Dermis blood vessel endothelial cell (primary cell): Measurements from ENCODE around the gene MLEC. TPM values are rescaled to one million over a fixed set of nuclear protein-coding genes. Genes with fewer than 3 reads are reported as not detected.
"Not testable (repeated sequence)": the region's sequence is repeated elsewhere in the genome, so short reads cannot be mapped to it uniquely, and the experiment has no call there.

ENCODE experiments used
- DNase-seq: peaks from one replicate; pipeline ENCODE4 v3.0.0; 2010
- total RNA-seq: library from RNA; depleted of rRNA; stranded (reverse); fragments of >200 nt; gene quantifications from 2 replicates; pipeline ENCODE4 v1.2.3, GENCODE V29; 2014

The MLEC gene
- total RNA-seq, 1 donor from 2014 or later = 46.5 TPM

DNA sequence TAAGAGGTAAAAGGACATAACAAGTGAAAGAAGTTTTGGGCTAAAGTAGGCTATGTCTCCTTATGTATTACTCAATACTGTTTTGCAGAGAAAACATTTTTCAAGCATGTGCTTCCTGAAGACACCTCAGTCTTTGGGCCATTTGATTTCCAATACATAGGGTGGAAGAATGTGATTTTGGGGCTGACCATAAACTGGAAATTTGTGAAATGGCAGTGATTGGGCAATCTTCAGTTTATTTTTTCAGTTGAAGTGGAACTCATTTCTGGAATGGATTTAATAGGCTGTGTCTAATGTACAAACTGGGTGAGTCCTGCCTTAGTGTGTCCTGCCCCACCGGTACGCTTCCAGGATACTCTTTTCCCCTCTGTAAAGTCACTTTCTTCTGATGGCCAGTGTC is 35.8 kb downstream of the MLEC start:
- no peak for DNase-seq

DNA sequence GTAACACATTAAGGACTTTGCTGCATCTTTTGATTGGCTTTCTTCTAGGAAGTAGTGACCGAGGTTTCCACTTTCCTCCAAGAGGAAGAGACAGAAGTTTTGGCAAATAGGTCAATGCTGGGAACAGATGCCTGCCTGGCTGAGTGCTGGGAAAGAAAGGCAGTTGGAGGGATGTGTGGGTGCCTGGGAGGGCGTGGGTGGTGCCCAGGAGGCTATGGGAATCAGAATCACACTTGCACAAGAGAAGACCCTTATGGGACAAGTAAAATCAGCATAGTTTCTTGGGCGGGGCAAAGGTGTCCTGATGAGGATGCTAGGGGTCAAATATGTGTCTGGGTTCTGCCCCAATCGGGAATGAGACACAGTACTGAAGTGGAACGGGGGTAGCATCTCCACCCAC is 37.8 kb downstream of the MLEC start:
- no peak for DNase-seq

DNA sequence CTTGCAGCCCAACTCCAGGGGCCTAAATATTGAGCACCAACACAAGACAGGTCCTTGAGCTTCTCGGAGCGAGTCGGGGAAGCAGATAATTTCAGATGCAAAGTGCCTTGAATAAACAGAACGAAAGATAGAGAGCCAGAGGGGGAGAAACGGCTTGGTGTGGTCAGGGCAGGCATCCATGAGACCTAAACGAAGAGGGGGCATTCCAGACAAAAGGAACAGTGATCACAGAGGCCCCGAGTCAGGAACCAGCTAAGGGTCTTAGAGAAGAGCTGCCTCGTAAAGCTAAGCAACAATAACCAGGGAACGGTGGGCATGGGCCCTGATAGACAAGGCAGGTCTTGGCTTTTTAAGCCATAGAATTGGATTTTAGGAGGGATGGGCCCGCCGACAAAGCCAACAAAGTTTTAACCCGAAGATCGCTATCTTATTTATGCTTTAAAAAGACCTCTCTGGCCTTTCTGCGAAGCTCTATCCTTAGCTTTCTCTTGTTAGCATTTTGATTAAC is 38.3 kb downstream of the MLEC start:
- DNase-seq = no peak

DNA sequence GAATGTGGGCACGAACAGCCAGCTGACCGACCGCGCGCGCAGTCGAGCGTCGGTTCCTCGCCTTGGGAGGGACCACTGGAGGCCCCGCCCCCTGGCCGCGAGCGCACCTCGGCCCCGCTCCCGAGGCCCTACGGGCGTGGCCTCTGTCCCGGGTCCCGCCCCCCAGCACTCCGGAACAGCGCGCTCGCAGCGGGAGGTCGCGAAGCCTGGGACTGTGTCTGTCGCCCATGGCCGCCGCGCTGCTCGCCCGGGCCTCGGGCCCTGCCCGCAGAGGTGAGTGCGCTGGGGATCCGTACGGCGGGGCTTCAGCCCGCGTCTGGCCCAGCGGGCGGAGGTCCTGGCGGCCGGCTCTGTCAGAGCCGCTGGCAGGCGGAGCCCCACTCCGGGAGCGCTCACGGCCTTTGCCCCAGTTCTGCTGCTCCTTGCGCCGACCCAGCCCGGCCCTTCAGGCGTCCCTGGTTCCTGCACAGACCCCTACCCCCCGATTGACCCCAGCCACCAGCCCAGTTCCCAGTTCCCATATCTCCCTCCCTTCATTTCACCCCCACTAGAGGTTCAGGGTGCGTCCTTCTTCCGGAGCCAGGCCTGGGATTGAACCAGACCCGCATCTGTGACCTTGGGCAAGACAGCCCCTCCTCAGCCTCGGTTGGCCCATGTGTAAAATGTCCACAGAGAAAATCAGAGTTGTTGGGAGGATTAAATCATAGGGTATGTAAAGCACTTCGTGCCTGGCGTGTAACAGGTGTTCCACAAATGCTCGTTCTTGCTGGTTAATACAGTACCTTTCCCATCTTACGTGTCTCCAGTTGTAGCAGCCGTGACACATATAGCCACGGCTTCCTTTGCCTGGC is 38.9 kb downstream of the MLEC start, which contains the start of gene ACADS:
Gene ACADS (plus strand): TSS at position 168 of the 851 bp plus-strand sequence. CDS start 60 bp downstream, at position 228.
- peak; percentile 86 for DNase-seq

DNA sequence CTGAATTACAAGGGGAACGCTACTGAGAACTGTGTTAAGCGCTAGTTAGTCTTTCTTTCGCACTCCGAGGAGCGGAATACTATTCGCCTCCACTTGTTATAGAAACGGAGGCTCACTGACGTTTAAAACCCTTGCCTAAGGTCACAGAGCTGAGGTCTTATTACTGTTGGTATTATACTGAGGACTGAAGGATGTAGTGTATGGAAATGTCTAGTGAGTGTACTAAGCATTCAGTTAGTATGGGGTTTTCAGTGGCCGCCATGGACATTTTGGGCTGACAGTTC is 39.5 kb downstream of the MLEC start:
- no peak for DNase-seq

DNA sequence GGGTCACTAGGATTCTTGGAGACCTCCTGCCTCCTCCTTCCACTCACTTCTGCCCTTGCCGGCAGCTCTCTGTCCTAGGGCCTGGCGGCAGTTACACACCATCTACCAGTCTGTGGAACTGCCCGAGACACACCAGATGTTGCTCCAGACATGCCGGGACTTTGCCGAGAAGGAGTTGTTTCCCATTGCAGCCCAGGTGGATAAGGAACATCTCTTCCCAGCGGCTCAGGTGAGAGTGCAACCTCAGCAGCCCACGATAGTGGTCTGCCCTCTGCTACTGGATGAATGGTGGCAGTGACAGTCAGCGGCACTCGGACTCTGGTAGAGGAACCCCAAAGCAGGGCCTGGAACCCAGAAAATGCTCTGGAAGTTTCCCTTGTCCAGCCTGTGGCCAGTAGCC is 40.0 kb downstream of the MLEC start:
- DNase-seq = no peak

DNA sequence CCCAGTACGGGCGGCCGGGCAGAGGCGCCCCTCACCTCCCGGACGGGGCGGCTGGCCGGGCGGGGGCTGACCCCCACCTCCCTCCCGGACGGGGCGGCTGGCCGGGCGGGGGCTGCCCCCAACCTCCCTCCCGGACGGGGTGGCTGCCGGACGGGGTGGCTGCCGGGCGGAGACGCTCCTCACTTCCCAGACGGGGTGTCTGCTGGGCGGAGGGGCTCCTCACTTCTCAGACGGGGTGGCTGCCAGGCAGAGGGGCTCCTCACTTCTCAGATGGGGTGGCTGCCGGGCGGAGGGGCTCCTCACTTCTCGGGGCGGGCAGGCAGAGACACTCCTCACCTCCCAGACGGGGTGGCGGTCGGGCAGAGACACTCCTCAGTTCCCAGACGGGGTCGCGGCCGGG is 45.2 kb downstream of the MLEC start:
- DNase-seq = not testable (repeated sequence)

DNA sequence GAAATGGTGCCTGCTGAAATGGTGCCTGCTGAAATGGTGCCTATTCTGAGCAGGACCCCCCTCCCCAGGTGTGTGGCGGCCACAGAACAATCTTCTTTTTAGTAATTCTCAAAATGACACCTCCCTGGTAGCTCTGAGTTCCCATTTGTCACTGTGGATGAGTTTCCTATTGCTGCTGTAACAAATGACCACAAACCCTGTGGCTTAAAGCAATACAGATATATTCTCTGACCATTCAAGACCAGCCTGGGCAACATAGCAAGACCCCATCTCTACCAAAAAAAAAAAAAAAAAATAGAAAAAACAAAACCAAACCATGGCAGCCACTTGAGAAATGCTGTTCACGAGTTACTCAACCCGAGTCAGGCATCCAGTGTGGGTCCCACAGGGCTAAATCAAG is 46.6 kb downstream of the MLEC start:
- DNase-seq = no peak

DNA sequence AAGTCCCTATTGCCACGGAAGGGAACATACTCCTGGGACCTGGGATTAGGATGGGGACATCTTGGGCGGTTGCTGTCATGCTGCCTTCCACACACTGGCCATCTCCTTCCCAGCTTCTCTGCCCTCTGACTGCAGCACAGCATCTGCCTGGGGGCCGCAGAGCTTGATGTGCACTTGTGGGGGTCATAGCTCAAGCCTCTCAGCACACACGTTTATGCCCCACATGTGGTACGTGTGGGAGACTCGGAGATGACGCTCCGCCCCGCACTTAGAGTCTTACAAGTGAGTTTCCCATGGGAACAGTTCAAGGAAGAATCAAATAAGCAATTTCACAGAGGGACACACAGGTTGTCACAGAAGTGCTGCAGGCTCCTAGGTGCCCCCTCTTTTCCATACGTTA is 47.3 kb downstream of the MLEC start:
- no peak for DNase-seq

DNA sequence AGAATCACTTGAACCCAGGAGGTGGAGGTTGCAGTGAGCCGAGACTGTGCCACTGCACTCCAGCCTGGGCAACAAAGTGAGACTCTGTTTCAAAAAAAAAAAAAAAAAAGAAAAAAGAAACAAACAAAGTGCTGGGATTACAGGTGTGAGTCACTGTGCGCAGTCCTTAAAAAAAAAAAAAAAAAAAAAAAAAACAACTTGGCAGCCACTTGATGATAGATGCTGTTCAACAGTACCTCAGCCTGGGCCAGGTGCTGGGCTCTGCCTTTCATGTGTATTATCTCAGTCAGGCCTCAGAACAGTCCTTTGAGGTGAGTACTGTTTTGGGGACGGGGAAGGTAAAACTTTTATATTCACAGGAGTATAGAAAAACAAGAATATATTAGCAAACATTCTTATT is 48.2 kb downstream of the MLEC start:
- DNase-seq = no peak

DNA sequence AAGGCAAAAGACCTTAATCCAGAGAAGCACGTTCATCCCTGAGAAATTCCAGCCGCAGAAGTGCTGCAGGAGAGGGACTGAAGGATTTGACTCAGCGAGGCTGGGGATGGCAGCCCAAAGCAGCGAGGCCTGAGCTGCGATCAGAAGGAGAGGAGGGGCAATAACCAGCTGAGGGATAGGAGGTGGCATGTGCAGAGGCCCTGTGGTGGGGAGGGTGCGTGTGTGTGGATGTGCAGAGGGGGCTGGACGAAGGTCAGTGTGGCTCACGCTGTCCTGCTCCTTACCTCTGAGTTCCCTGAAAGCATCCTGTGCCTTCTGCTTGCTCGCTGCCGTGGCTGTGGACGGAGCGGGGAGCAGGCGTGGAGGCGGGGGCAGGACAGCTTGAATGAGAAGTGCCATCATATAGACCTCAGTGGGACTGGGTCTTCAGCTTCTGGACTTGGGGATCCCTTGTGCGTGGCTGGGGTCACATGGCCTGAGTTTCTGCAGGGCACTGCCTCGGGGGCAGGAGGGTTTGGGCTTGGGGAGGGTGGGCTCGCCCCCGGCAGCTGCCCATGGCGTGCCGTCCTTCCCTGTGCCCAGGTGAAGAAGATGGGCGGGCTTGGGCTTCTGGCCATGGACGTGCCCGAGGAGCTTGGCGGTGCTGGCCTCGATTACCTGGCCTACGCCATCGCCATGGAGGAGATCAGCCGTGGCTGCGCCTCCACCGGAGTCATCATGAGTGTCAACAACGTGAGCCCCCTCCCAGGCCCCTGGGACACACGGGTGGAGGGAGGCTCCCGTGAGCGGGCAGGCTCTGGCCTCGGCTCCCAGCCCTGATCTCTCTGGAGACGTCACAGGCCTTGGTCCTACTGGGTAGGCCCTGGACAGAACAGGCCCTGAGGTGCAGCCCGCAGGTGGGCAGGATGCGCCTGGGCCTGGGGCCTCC is 49.7 kb downstream of the MLEC start:
- DNase-seq = no peak

DNA sequence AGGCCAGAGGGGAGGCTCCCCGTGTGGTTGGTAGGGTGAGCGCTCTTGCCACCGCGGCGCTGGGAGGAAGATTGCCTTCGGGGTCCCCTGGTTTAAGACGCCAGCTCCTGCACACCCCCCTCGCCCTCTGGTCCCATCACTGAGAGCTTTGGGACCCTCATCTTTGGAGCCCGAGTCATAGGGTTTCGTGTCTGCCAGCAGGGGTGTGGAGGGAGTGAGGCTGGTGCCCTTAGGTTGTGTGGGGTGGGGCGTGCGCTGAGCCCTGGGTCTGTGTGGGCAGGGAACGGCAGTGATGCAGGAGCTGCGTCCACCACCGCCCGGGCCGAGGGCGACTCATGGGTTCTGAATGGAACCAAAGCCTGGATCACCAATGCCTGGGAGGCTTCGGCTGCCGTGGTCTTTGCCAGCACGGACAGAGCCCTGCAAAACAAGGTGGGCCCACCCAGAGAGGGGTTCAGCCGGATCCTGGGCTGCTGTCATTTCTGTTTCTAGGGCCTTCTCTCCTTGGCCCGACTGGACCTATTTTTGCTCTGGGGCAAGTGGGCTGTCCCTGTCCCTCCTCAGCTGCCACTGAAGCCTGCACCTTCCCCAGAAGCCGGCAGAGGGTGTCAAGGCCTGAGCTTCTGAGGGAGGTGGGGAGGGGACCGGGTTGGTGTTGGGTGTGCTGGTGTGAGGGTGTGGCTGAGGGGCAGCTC is 50.8 kb downstream of the MLEC start:
- DNase-seq = peak; percentile 41

DNA sequence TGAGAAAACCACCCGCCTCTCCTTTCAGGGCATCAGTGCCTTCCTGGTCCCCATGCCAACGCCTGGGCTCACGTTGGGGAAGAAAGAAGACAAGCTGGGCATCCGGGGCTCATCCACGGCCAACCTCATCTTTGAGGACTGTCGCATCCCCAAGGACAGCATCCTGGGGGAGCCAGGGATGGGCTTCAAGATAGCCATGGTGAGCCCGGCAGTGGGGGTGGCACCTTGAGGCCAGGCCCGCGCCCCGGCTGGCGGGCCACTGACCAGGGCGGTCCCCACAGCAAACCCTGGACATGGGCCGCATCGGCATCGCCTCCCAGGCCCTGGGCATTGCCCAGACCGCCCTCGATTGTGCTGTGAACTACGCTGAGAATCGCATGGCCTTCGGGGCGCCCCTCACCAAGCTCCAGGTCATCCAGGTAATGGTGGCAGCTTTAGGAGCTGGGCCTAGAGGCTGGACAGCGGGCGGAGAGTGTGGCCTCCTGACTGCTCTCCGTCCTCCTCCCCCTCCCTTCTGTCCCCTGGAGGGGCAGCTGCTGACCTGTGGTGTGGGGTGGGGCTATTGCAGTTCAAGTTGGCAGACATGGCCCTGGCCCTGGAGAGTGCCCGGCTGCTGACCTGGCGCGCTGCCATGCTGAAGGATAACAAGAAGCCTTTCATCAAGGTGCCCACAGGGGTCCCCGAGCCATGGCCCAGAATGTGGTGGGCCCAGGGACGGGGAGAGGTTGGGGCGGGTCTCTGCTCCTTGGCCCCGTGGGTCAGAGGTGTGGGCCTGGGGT is 51.5 kb downstream of the MLEC start:
- DNase-seq = no peak

DNA sequence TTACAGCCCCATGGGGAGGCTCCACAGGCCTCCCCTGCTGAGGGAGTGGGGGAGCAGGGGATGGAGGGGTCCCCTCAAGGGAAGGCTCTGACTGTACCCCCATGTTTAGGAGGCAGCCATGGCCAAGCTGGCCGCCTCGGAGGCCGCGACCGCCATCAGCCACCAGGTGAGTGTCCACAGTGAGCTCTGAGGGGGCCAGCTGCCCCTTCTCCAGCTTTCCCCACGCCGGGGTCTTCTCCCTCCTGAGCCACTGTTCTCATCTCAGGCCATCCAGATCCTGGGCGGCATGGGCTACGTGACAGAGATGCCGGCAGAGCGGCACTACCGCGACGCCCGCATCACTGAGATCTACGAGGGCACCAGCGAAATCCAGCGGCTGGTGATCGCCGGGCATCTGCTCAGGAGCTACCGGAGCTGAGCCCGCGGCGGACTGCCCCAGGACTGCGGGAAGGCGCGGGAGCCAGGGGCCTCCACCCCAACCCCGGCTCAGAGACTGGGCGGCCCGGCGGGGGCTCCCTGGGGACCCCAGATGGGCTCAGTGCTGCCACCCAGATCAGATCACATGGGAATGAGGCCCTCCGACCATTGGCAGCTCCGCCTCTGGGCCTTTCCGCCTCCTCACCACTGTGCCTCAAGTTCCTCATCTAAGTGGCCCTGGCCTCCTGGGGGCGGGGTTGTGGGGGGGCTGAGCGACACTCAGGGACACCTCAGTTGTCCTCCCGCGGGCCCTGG is 52.2 kb downstream of the MLEC start:
- DNase-seq = no peak

DNA sequence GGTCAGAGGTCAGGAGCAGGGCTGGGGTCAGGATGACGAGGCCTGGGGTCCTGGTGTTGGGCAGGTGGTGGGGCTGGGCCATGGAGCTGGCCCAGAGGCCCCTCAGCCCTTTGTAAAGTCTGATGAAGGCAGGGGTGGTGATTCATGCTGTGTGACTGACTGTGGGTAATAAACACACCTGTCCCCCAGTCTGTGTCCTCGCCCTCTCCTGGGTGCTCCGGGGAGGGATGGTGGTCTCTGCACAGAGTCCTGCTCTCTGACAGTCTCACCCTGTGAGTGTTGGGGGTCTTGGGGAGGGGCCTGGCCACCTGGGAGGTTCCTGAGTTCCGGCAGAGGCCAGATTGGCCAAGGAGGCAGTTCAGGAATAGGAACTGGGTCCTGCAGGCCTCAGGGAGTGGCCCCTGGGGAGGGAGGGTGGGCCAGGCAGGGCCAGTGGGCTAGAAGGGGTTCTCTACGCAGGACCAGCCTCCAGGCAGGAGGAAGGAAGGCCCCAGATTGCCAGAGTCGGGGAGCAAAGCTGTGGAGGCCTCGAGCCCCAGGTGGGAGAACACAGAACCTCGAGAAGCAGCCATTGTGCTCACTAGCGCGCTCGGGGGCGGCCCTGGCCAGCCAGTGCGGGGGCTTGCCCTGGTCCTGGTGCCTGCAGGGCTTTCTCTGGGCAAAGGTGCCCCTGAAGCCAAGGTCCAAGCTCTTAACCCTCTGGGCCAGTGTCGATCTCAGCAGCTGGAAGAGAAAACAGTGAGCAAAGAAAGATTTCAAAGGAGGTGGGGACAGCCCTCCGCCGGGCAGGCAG is 53.1 kb downstream of the MLEC start:
- DNase-seq = no peak

DNA sequence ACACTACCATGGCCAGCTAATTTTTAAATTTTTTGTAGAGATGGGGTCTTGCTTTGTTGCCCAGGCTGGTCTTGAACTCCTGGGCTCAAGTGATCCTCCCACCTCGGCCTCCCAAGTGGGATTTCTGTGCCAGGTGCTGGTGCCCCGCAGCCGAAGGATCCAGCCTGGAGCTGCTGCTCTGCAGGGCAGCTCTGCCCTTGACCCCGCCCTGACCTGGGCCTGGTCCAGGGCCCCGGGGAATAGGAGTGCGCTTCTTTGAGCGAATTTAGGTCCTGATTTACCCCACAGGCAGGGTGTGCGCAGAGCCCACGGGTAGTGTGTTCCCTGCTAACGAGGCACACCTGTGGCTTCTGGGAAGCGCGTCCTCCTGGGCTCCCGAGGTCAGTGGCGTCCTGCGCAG is 53.9 kb downstream of the MLEC start:
- no peak for DNase-seq

DNA sequence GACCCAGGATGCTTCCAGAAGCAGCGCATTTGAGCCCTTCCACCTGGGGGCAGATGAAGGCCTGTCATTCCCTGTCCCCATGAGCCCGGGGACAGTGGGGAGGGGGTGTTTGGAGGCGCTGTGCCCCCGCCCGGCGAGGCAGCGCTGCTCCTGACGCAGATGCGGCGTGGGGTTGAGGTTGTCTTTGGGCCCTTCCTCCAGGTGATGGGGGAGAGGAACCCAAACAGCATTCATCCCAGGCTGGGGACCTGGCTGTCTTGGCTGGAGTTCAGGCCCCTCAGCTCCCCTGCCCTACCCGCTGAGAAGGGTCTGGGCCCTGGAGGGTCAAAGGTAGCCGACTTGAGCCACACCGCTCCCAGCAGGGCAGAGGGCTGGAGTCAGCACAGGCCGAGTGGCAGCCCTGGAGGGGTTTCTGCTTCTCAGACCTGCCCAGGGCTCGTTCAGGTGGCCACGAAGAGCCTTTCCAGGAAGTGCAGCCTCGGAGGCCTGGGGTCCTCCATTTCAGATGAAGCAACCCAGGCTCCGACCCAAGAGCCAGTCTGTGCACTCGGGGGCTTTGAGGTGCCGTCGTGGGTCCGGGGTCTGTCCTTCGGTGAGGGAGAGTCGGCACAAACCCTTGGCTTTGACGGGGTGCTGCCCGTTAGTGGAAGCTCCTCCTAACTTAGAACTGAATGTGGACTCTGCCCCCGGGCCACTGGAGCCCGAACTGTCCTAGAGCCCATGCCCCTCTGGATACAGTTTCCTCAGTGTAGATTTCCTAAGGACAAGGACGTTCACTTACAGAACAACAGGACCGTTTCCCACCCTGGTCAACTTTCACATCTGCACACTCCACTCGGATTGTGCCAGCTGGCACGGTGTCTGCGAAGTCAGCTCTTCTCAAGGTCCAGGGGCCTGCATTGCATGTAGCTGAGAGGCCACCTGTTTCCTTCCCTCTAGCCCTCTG is 54.8 kb downstream of the MLEC start:
- DNase-seq = no peak

DNA sequence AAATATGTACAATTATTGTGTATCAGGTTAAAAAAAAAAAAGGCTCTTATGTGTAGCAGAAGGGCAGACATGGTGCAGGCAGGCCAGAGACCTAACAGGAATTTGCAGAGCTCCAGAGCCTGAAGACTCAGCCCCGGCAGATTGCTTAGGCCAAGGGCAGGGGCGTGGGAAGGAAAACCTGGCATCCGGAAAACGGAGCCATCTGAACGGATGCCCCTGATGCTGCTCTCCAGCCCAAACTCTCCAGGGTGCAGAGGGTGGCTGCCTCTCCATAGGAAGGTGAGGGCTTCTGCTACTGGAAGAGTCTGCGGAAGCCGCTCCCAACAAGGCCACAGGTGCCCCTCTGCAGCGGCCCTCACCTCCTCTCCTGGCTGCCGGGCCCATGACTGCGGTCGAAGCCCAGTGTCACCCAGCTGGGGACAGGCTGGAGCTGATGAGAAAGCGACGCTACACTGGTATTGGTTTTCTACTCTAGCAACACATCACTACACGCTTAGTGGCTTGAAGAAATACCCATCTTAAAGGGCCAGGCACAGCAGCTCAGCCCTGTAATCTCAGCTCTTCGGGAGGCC is 58.1 kb downstream of the MLEC start:
- DNase-seq = no peak

DNA sequence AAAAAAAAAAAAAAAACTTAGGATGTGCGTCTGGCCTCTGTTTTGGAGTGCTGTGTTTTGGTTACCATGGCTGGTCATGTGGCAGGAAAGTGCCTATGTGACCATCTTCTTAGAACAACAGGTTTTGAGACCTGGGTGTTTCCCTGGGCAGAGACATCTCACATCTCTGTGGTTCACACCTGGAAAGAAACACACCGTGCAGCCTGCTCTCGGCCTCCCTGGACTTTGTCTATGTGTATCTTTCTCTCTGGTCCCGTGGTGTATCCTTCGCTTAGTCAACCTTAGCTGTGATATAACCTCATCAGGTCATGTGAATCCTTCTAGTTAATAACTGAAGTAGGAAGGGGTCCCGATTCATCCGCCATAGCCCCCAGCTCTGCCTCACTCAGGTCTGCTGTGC is 61.3 kb downstream of the MLEC start:
- DNase-seq = no peak
